Lung (tissue), 16 donors: ENCODE data around the gene NQO2. TPM values are rescaled to one million over a fixed set of nuclear protein-coding genes. Genes with fewer than 3 reads are reported as not detected.

Experiments used
- ATAC-seq: fragments of 200-7000 bp; cut with Tn5 transposase; one replicate; pipeline ENCODE4 v1.9.1; 2020; ENCODE audit warnings: moderate number of reproducible peaks; ENCODE audit not compliant: insufficient read depth, low FRiP score
- DNase-seq, 3 donors: peaks; one replicate each; pipeline ENCODE4 v3.0.0-alpha.2; 2013 to 2017
- H3K27ac ChIP-seq, 2 donors: one replicate each; pipeline ENCODE4 v1.5.1; 2013; ENCODE audit warnings: mild to moderate bottlenecking in 2 of 2, moderate library complexity in 2 of 2, control low read depth in 1 of 2, inconsistent platforms in 1 of 2, low read depth in 1 of 2, low read length in 1 of 2
- H3K27me3 ChIP-seq, 3 donors: one replicate each; pipeline ENCODE4 v1.5.1; 2013; ENCODE audit warnings: low read length in 2 of 3; ENCODE audit not compliant: control insufficient read depth in 3 of 3, insufficient read depth in 3 of 3
- H3K36me3 ChIP-seq, 4 donors: one replicate each; pipeline ENCODE4 v1.5.1; 2013; ENCODE audit warnings: low read length in 4 of 4, mild to moderate bottlenecking in 1 of 4, moderate library complexity in 1 of 4; ENCODE audit not compliant: control insufficient read depth in 4 of 4, insufficient read depth in 4 of 4
- H3K4me1 ChIP-seq, 5 donors: one replicate each; pipeline ENCODE4 v1.5.1; 2013; ENCODE audit warnings: low read length in 5 of 5, mild to moderate bottlenecking in 2 of 5, moderate library complexity in 1 of 5; ENCODE audit not compliant: control insufficient read depth in 5 of 5, insufficient read depth in 5 of 5
- H3K4me3 ChIP-seq: one replicate; pipeline ENCODE4 v1.5.1; 2013; ENCODE audit warnings: mild to moderate bottlenecking, control low read depth, moderate library complexity
- H3K9ac ChIP-seq, 2 donors: one replicate each; pipeline ENCODE4 v1.5.1; 2013; ENCODE audit warnings: low read length in 2 of 2, control low read depth in 1 of 2; ENCODE audit not compliant: insufficient read depth in 1 of 2
- H3K9me3 ChIP-seq, 4 donors: one replicate each; pipeline ENCODE4 v1.5.1; 2013; ENCODE audit warnings: low read length in 3 of 4, mild to moderate bottlenecking in 1 of 4, moderate library complexity in 1 of 4; ENCODE audit not compliant: control insufficient read depth in 4 of 4, insufficient read depth in 3 of 4
- WGBS, 2 donors: extraction: QIAGEN DNeasy Blood & Tissue Kit; methylation state at CpG; one replicate each; pipeline ENCODE4 v1.1.7; 2013; 5-methylcytosine and 5-hydroxymethylcytosine counted together
- long read RNA-seq, 5 donors: transcript quantifications; one replicate each; lab custom pipeline, GENCODE V29; 2026
- polyA plus RNA-seq, 2 donors: library from polyadenylated mRNA; stranded (reverse); fragments of 200-250 nt; gene quantifications; one replicate each; pipeline ENCODE4 v1.2.1, GENCODE V29; 2013
- total RNA-seq, 2 donors: library from RNA; depleted of rRNA in 1 of 2; stranded (reverse); fragments of >200 nt in 1 of 2; gene quantifications; one replicate each; pipeline ENCODE4 v1.2.1, GENCODE V29; 2014 to 2021
- TF ChIP-seq, protein P1 (sequence below): IDR thresholded peaks from 2 replicates; pipeline ENCODE4 v1.5.1; 2012; ENCODE audit warnings: mild to moderate bottlenecking; ENCODE audit errors: control extremely low read depth, extremely low read depth
- donor health status: control.
- donor health status: control.
- donor health status: Bipolar disorder and iron deficiency.
- donor health status: healthy.
- donor health status: DM: yes; HTN: yes; CAD: no.

Gene NQO2, protein sequence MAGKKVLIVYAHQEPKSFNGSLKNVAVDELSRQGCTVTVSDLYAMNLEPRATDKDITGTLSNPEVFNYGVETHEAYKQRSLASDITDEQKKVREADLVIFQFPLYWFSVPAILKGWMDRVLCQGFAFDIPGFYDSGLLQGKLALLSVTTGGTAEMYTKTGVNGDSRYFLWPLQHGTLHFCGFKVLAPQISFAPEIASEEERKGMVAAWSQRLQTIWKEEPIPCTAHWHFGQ
- total RNA-seq (10 to 100 TPM in 1 of 2 donors, 1 to 10 TPM in 1; 9.4 to 47.1 TPM), polyA plus RNA-seq (10 to 100 TPM; 42.6 to 43.7 TPM)
- long read RNA-seq, donor 1, full-length matches to known transcripts = 13 of 13 reads
- long read RNA-seq, donor 1, partial matches to known transcripts = 0 of 13 reads
- long read RNA-seq, donor 1, other reads (novel, unspliced or antisense) = 0 of 13 reads
- long read RNA-seq, donor 2, full-length matches to known transcripts = 2 of 2 reads
- long read RNA-seq, donor 2, partial matches to known transcripts = 0 of 2 reads
- long read RNA-seq, donor 2, other reads (novel, unspliced or antisense) = 0 of 2 reads
- long read RNA-seq, donor 3, full-length matches to known transcripts = 4 of 4 reads
- long read RNA-seq, donor 3, partial matches to known transcripts = 0 of 4 reads
- long read RNA-seq, donor 3, other reads (novel, unspliced or antisense) = 0 of 4 reads
- long read RNA-seq, donor 4, full-length matches to known transcripts = 4 of 4 reads
- long read RNA-seq, donor 4, partial matches to known transcripts = 0 of 4 reads
- long read RNA-seq, donor 4, other reads (novel, unspliced or antisense) = 0 of 4 reads
- long read RNA-seq, donor 5, full-length matches to known transcripts = 7 of 7 reads
- long read RNA-seq, donor 5, partial matches to known transcripts = 0 of 7 reads
- long read RNA-seq, donor 5, other reads (novel, unspliced or antisense) = 0 of 7 reads

DNA sequence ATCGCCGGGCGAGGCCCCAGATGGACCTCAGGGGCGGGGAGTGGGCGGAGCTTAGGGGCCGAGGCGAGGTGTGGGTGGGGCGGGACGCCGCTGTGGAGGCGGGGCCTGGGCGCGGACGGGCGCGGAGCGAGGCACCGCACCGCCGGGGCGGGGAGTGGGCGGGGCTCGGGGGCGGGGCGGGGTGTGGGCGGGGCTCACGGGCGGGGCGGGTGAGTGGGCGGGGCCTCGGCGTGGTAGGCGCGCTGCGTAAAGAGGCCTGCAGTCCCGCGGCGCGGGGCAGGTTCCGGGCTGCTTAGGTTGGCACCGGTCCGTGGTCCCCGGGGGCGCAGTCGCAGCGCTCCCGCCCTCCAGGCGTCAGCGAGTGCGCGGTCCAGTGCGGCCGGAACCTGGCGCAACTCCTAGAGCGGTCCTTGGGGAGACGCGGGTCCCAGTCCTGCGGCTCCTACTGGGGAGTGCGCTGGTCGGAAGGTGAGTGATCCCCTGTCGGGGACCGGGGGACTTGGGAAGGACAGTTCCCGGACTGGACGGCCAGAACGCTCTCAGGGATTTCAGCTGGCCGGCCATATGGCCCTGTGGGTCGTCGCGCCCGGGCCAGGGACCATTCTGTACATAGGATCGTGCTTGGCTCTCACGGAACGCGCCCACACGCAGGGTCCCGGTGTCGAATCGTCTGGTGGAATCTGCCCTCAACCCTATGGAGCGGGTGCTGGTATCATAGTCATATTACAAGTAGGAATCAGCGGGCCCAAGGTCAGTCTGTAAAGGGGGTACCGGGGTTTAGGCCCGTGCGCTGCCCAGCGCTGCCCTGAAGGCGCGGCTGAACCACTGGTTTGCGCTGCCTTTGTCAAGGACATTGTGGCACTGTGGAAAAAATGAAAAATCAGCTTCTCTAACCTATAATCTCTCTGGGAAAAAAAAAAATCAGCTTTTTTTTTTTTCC is at the start of gene NQO2:
Gene NQO2, plus strand, starts transcription at position 277 of the 940 bp plus-strand sequence. CDS start 6,659 bp downstream, outside the sequence.
- 3 to 4% methylated on average over 65 to 82 of the region's 87 CpGs for WGBS, 2 donors
- Histone ChIP-seq H3K4me3 (peak within 1 kb of the TSS; percentile 85), H3K4me1 (peaks cover 0 to 14% (median 4%) of the 10 kb centered on the region in 5 donors), H3K9me3 (no peaks in the 10 kb centered on the region), H3K36me3 (peaks cover 0 to 4% (median 4%) of the 10 kb centered on the region in 4 donors), H3K27ac (peak within 1 kb of the TSS; percentile 87 to 98), H3K9ac (peak within 1 kb of the TSS; percentile 78 to 80), H3K27me3 (no peaks in the 10 kb centered on the region)
- ATAC-seq (peak; percentile 94), DNase-seq (peak; percentile 92 to 94 (median 92))
- TF ChIP-seq, protein P1, sequence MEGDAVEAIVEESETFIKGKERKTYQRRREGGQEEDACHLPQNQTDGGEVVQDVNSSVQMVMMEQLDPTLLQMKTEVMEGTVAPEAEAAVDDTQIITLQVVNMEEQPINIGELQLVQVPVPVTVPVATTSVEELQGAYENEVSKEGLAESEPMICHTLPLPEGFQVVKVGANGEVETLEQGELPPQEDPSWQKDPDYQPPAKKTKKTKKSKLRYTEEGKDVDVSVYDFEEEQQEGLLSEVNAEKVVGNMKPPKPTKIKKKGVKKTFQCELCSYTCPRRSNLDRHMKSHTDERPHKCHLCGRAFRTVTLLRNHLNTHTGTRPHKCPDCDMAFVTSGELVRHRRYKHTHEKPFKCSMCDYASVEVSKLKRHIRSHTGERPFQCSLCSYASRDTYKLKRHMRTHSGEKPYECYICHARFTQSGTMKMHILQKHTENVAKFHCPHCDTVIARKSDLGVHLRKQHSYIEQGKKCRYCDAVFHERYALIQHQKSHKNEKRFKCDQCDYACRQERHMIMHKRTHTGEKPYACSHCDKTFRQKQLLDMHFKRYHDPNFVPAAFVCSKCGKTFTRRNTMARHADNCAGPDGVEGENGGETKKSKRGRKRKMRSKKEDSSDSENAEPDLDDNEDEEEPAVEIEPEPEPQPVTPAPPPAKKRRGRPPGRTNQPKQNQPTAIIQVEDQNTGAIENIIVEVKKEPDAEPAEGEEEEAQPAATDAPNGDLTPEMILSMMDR = no peak

DNA sequence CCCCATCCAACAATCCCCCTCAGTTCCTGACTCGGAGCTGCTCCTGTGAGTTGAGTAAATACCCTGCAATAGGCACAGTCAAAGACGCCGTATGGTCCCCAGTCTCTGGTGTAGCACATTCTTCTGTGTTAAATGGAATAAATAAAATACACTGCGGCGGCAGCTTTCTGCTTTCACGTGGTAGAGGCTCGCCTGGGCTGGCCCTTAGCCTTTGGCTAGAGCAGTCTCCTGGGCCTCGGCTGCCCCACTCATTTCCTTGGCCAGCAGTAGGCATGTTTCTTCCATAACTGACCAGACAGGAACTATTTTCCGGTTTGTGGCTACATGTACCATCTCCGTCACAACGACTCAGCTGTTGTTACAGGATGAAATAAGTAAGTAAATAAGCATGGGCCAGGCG is 49.0 kb upstream of the NQO2 start:
- Histone ChIP-seq H3K36me3 (peaks cover 8 to 21% (median 12%) of the 10 kb centered on the region in 4 donors), H3K27ac (no peak overlapping the region), H3K4me1 (peaks cover 0 to 9% (median 0%) of the 10 kb centered on the region in 5 donors), H3K4me3 (no peak overlapping the region), H3K9me3 (no peaks in the 10 kb centered on the region), H3K9ac (no peak overlapping the region), H3K27me3 (no peaks in the 10 kb centered on the region)
- DNase-seq (no peak), ATAC-seq (no peak)
- TF ChIP-seq, protein P1 = no peak
- 82 to 83% methylated on average over 12 of the region's 12 CpGs for WGBS, 2 donors

DNA sequence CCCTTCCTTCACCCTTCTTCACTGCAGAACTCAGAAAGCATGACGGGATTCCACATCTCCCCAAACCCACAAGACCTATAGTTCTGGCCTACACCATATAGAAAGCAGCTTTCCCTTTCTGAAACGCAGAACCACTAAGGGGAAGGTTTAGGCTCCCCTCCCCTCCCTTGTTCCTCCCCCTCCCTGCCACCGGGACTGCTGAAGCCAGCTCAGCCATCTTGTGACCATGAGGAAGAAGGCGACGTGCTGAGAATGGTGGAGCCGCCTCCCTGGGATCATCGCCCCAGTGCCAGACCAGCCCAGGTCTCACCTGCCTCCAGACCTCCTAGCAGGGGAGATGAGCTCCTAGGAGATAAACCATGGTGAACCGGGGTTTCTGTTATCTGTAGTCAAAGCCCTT is 48.0 kb upstream of the NQO2 start:
- TF ChIP-seq, protein P1 = no peak
- H3K36me3 ChIP-seq = peaks cover 8 to 24% (median 12%) of the 10 kb centered on the region in 4 donors
- H3K4me3 ChIP-seq = no peak overlapping the region
- WGBS, 2 donors = 48 to 69% methylated on average over 8 of the region's 8 CpGs
- ATAC-seq (no peak), DNase-seq (no peak)
- H3K4me1 ChIP-seq = peaks cover 0 to 9% (median under 1%) of the 10 kb centered on the region in 5 donors
- no peaks in the 10 kb centered on the region for H3K27me3 ChIP-seq
- H3K9ac ChIP-seq = no peak overlapping the region
- peak overlapping the region in 1 of 2 donors; percentile 55 for H3K27ac ChIP-seq
- no peaks in the 10 kb centered on the region for H3K9me3 ChIP-seq
